IPS-18c (cell line): Measurements from ENCODE around the gene NLGN2.
A peak's percentile ranks its signal among the peaks of the same experiment; 100 is the strongest.

Source experiments
- H3K4me3 ChIP-seq: 2 replicates; pipeline ENCODE4 v1.7.0; 2013; ENCODE audit warnings: low read depth, mild to moderate bottlenecking, low read length, moderate library complexity; ENCODE audit not compliant: insufficient read depth
- H3K9me3 ChIP-seq: one replicate; pipeline ENCODE4 v1.6.1; 2013; ENCODE audit warnings: mild to moderate bottlenecking, low read length, moderate library complexity; ENCODE audit not compliant: control insufficient read depth, insufficient read depth

The NLGN2 gene

DNA sequence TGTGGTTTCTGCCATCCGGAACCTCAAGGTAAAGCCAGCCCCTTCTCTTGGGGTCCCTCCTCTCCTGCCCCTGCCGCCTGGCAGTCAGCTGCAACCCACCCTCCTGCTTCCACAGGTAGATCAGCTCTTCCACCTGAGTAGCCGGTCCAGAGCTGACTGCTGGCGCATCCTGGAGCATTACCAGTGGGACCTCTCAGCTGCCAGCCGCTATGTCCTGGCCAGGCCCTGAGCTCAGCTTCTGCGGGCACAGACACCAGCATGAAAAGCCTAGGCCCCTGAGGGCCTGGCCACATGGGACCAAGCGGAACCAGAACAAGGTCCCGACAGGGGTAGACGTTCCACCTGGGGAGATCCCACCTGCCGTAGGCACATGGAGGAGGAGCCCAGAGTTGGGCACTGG, 18.8 kb upstream of the NLGN2 start:
- Histone ChIP-seq H3K4me3 (no peak overlapping the region), H3K9me3 (peaks cover 2% of the 10 kb centered on the region)

DNA sequence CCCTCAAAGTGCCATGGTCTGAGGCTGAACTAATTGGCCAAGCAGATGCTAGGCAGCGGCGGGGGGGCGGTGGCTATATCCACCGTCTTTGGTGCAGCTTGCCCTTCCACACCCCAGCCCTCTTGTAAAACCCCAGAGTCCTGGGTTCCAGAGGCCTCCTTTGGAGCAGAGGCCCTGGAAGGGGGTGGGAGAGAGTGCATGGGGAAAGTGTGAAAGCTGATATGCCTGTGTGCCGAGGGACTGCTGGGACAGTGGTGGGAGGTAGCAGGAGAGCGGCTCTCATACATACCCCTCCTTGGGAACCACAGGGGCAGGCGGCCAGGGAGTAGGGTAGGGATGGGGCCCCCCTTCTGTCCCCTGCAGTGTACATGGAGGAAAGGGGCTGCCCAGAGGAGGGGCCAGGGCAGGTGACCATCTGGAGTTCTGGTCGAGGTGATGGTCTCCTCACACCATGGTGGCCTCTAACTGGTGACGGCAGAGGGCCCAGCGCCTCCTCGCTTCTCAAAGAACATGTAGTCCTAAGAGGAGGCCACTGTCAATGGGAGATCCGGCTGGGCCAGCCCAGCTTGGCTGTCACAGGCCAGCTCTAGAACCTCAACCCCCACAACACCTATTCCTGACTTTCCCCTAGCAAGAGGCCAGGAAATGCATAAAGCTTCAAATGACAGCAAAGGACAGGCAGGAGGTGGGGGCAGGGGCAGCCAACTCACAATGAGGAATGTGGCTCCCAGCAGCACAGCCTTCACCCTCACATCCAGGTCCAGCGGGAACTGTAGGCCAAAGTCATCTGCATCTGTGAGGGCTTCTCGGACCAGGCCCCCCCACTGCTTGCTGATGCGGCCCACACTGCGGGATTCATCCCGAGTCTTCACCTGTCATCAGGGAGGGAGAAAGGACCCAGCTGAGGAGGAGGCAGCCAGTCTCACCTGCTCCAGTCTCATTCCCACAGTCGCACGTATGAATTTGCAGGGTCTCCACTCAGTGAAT, 17.4 kb upstream of the NLGN2 start:
- Histone ChIP-seq H3K4me3 (no peak overlapping the region), H3K9me3 (no peaks in the 10 kb centered on the region)

DNA sequence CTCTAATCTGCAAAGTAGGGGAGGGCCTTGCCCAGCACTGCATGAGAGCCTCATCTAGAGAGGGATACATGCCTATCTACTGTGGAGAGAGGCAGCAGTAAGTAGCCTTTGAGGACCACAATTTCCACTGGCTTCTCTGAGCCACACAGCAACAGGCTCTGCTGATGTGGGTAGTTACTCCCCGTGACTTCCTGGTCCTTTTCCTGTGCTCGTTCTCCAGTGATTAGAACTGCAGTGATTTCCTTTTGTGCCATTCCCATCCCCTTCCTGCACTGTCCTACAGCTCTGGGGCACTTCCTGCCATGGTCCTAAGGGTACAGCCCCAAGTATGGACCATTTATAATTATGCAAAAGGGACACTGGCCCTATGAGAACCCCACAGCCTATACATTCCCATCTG, 16.3 kb upstream of the NLGN2 start:
- Histone ChIP-seq H3K4me3 (no peak overlapping the region), H3K9me3 (no peaks in the 10 kb centered on the region)

DNA sequence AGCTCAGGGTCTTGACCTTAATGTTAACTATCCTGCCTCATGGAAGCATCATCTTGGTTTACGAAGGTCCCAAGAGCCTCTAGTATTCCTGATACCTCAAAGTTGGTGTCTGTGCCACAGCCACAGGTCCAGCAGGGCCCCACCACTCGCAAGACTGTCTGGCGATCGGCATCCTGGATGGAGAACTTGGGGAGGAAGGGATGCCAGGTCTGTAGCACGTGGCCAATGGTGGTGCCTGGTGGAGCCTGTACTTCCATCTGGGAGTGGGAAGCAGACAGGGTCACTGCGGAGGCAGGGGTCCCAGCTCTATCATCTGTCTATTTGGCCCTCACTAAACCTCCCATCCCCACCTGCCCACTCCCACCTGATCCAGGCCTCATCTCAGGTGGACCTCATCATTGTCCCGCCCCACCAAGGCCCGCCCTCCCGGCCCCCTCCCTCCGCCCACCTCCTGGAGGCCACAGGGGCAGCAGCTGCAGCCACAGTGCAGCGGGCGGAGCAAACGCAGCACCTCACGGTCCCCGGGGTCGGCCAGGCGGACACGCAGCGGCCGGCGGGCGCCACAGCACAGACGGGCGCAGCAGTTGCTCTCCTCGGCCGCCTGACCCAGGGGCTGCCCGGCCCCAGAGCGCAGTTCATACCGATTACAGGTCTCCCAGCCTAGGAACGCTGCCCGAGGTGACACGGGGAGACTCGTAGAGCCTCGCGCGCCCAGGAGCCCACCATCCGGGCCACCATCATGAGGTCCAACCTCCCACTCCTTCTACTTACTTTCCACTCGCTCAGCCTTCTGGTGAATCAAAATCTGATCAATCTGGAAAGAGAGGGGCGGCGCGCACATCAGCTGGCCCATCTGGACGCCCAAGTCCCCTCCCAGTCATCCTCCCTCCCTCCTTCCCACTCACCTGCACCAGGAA, 14.7 kb upstream of the NLGN2 start:
- H3K9me3 ChIP-seq = no peaks in the 10 kb centered on the region
- H3K4me3 ChIP-seq = peak overlapping the region; percentile 84; the same call in 1 of the 2 replicates

DNA sequence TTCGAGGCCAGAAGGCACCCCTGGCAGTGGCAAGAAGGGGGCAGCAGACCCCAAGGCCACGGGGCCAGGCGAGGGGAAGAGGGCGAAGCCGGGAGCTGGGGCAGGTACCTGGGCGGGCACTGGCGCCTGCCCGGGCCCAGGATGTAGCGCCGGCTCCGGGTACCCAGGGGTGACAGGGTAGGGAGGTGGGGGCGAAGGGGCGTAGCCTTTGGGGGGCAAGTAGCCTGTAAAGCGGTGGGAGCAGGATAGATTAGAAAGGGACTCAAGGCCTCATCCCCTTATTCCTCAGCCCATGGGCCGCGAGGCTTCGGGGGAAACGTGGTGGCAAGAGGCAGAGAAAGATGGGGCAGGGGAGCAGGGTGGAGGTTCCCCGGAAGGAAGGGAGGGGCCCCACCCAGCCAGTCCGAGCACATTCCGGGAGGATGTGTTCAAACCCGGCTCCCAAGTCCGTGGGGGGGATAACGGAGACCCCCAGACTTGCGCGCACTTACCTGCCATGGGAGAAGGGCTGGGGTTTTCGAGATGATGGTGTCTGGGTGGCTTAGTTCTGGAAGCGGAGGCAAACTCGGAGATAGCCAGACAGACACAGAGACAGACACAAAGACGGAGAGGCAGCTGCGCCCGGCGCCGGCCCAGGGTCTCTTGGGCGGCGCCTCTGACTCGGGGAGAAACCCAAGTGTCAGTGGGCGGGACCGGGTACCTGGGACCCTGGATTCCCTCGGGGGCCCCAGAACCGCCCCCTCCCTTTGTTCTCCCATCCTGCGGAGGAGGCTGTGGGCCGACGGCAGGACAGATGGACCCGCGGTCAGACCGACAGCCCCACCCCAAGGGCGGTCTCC, 13.8 kb upstream of the NLGN2 start:
- no peaks in the 10 kb centered on the region for H3K9me3 ChIP-seq
- peak overlapping the region; percentile 84 for H3K4me3 ChIP-seq

DNA sequence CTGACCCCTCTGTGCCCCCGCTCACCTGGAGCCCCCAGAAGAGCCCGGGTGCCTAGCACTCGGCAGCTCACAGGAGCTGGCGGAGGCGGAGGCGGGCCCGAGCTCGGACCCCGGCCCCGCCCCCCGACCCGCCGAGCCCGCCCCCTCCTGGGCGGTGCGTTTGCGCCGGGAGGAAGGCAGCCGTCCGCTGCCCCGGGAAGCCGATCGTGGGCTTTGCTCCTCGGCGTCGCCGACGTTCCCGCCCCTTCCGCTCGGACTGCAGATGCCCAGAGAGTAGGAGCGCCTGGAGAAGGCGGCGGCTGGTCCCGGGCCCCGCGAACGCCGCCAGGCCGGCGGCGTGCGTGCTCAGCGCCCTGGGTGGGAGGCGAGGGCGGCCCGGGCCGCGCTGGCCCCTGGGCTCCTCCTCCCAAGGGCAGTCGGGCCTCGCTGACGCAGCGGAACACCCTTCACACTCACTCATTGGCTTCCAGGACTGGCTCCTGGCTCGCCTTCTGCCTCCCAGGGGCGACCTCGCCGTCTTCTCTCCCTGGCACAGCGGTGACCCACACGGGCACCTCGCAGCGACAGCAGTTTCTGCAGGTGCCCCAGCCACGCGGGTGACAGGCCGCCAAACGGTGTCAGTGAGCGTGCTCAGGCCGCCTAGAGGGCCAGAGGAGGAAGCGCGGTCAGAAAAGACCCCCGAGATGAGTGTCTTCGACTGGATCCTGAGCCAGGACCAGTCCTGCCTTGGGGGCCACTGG, 13.0 kb upstream of the NLGN2 start, which contains the start of gene PLSCR3:
PLSCR3 (minus strand) TSS at position 74 of the 740 bp plus-strand sequence. CDS start 415 bp downstream, outside the sequence.
- H3K4me3 ChIP-seq = peak within 1 kb of the TSS; percentile 84
- H3K9me3 ChIP-seq = no peaks in the 10 kb centered on the region

DNA sequence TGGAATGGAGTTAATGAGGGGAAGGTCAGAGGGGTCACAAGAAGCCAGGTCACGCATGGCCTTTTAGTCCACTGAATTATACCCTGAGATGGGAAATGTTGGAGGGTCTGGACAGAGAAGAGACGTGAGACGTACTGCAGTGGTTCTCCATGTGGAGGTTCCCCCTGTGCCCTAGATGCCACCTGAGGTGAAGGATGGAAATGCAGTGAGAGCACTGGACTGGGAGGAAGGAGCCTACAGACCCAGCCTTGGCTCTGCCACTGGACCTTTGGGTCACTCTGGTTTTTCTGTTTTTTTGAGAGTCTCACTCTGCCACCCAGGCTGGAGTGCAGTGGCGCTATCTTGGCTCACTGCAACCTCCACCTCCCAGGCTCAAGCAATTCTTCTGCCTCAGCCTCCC, 11.5 kb upstream of the NLGN2 start:
- H3K4me3 ChIP-seq = no peak overlapping the region
- no peaks in the 10 kb centered on the region for H3K9me3 ChIP-seq

DNA sequence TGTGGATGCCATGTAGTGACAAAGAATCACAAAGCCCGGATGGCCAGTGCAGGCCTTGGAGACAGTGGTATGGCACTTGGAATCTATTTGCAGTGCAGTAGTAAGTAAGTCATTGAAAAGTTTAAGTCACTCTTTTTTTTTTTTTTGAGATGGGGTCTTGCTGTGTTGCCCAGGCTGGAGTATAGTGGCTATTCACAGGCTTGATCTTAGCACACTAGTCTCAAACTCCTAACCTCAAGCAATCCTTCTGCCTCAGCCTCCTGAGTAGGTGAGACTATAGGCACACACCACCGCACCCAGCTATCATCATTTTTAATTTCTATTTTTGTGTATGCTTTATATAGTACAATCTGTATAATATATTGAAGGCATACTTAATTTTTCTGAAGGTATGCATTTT, 9.0 kb upstream of the NLGN2 start:
- H3K9me3 ChIP-seq = no peaks in the 10 kb centered on the region
- H3K4me3 ChIP-seq = no peak overlapping the region

DNA sequence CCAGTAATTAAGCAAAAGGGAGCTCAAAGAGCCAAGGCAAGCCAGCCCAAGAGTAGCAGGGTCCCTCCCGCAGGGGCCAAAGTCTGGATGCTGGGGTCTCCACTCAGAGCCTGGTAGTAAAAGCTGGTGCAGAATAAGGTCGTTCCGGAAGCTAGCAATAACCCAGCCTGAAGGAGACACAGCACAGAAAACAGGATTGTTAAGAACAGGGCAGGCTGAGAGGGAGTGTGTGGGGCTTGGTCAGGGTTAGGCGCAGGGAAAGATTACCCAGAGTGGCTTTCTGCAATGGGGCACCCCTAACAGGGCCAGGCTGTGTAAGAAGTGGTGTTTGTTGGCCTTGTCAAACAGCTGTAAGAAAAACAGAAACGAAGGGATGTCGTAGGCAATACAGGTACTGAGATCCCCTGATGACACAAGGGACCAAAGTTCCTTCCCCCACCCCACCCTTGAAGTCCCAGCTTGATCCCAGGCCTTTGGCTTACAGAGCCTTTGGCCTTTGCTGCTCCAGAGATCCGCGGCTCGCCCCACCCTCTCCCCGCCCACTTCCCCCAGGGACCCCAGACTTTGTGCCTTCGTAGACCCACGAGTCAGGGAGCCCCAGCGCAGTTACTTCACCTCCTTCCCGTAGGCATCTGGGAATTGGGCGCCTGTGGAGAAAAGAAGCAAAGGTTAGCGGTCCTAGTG, 4.5 kb upstream of the NLGN2 start:
- H3K9me3 ChIP-seq = no peaks in the 10 kb centered on the region
- peak overlapping the region; percentile 93 for H3K4me3 ChIP-seq

DNA sequence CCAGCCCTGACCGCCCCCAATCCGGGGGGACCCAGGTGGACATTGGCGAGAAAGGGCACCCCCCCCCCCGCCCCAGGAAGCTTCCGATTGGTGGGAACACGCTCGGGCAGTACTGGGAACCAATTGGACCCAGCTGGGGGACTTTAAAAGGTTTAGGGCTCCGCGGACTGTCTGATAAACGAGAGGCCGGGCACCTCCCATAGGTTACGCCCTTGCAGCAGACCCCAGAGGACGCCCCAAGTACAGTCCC, 4.0 kb upstream of the NLGN2 start:
- H3K4me3 ChIP-seq = peak overlapping the region; percentile 93

DNA sequence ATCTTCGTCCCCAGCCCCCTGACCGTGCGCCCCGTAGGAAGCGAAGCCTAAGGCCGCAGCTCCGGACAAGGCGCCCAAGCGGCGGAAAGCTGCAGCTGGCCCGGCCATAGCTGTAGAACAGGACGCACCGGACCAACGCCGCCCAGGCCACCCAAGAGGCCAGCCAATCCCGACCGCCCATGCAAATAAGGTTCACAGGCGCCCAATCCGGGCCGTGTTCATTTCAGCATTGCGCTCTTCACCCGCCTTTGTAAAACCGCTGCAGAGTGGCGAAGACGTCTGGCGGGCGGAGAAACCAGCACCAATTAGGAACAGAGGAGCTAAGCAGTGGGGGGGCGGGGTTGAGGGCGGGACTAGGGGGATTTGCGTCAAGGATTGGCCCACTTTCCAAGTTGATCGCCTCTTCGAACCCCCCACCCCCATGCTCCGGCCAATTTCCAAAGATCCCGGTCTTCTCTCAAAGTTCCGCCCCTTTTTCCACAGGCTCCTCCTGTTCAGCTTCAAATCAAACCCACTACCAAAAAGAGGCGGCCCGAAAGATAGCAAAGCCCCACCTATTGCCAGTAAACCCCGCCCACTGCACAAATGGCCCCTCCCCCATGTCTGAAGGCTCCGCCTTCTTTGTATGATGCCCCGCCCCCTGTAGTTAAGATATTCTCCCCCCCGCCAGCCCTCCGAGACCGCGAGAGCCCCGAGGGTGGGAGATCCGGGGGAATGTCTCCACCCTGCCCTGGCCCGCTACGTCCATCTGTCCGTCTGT, 3.5 kb upstream of the NLGN2 start, which contains the start of gene TMEM256:
TMEM256 (minus strand) TSS at position 121 of the 760 bp plus-strand sequence; CDS start at position 108, 13 bp downstream.
- H3K4me3 ChIP-seq = peak within 1 kb of the TSS; percentile 93
- H3K9me3 ChIP-seq = no peaks in the 10 kb centered on the region

More for the DNA sequence above, 4.0 kb upstream of the NLGN2 start:
- H3K9me3 ChIP-seq = no peaks in the 10 kb centered on the region

DNA sequence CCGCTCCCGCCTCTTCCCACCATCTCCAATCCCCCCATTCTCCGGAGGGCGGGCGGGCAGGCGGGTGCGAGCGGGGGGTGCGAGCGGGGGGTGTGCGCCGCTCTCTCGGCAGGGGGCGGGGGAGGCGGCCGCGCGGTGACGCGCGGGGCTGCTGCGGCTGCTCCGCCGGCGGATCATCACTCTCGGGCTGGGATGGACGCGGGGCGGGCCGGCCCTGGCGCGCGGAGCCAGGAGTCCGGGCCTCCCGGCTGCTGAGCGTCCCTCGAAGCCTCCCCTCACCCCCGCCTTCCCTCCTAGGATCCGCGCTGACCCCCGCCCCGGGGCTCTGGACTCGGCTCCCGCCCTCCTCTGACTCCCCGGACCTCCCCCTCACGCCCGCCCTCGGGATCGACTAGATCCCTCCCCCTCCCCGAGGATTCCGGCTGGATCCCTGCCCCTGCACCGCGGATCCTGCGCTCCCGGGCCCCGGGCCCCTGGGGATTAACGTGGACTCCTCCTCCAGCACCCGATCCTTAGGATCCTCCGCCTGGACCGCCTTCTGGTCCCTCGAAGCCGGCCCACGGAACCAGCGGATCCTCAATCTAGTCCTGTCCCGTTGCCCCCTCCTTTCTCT, 2.8 kb upstream of the NLGN2 start:
- H3K4me3 ChIP-seq = peak overlapping the region; percentile 81
- H3K9me3 ChIP-seq = no peaks in the 10 kb centered on the region

DNA sequence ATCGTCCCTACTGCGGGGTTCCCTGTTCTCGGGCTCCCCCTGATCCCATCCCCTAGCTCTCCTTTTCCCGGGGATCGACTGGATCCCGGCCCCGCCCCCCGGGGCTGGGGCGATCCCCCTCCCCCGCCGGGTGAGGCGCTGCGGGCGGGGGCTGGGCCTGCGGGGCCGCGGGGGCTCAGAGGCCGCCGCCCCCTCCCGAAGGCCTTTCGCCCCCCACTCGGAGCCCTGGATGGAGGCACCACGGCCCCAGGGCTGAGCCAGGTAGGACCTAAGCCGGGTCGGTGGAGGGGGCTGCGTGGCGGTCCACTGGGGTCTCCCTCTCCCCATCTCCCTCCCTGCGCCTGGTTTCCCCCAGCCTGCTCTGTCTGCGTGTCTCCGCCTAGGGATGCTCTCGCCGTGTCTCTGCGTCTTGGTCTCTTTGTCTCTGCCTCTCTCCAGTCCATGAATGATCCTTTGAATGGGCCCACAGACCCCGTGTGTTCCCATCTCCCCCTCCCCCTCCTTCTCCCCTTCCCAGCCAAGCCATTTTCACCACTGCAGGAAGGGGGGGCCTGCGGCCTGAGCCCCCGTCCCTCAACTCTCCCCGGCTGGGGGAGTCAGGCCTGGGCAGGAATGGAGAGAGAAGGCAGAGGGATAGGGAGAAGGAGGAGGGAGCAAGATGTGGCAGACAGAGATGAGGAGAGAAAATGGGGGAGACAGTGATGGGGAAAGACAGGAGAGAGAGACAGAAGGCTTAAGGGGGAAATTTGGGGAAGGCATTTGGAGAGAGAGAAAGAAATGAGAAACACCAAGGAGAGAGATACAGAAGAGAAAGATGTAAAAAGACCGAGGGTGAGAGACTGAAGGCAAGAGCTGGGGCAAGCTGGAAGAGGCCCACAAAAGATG, 2.1 kb upstream of the NLGN2 start:
- Histone ChIP-seq H3K4me3 (peak overlapping the region; percentile 81), H3K9me3 (no peaks in the 10 kb centered on the region)

DNA sequence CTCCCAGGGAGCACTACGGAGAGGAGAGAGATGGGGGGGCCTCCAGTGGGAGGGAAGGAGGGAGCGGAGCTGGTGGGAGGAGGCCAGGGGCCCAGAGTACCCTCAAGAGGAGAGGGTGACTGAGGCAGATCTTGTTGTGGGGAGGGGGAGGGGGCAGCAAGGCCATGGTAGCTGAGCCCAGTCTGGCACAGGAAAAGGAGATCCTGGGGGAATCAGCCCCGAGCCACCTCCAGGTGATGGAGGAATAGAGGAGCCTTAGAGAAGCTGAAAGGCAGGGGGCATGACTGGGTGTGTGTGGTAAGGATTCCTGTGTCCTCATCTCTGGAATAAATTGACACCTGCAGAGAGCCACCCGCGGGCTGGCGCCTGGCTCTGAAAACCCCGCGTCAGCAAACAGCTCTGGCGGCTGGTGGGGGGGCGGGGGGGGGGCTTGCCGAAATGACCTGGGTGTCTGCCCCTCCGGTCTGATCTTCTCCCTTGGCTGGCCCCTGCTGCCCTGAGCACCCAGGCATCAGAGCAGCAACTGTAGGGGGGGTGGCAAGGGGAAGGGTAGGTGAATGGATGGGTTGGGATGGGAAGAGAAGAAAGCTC, 1.3 kb upstream of the NLGN2 start:
- Histone ChIP-seq H3K9me3 (no peaks in the 10 kb centered on the region), H3K4me3 (peak overlapping the region; percentile 81)
